ENCODE measurements around the gene TECTB.

Gene TECTB

DNA sequence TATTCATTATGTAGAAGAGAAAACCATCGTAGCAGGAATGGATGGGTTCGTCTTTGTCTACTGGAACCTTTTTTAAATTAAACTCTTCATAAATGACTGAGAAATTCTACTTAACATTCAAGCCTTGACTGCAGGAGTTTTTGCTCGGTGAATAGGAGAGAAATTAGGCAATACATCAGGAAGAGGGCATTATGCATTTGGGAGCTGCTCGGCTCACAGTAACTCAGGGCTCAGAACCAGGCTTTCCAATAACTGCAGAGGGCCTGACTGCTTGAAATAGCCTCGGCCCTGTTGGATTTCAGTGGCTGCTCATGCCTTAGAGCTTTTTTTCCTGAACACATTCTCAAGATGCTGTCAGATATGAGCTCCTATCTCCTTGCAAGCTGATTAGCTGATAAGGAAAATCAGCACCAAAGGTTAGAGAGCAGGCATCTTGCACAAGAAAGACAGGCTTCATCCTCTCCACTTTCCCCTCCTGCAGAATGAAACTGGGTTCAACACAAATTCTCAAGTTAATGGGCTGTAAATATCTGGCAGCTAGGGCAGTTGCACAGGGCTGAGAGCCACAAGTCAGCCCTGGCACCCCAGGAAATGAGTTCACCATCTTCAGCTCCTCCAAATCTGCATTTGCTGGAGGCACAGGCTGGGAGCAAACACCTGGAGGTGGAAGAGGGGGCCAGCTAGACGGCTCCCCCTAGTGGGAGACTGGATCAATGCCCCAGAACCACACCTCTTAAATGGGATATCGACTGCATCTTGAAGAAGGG, 24.3 kb downstream of the TECTB start:
- peak in 1 of 2 donors; percentile 7 for DNase-seq (ENCODE audit: extremely low read depth in 1 of 2, low read depth in 1 of 2)

DNA sequence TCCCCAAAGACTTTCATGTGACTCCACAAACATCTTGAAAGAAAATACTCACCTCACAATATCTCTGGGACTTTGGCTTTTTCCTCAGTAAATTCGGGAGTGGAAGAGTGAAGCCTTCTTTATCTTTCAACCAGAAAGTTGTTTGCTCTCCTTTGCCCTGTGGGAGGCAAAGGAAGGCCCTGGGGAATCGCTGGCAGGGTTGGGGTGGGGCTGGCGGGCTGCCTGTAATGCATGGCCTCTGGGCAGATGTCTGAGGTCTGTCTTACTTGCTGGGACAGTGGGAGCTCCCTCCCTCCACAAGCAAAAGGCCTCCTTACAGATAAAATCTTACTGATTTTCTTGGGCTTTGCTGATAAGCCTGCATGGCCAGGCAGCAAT, 24.9 kb downstream of the TECTB start:
- DNase-seq (ENCODE audit: extremely low read depth in 1 of 2, low read depth in 1 of 2) = no peak

DNA sequence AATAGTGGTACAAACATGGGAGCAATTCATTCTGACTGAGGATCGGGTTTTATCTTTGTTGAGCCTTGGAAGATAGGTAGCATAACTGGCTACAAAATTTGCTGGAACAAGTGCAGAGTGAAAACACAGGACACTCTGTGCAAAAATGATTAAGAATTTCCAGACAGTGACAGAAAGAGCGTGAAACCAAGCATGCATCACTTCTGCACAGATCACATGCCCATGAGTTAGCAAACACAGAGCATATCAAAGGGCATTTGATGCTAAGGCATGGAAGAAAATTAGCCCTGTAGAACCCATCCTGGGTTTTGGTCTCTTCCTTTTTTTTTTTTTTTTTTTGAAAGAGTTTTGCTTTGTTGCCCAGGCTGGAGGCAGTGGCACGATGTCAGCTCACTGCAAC, 28.3 kb downstream of the TECTB start:
- no peak for DNase-seq (ENCODE audit: extremely low read depth in 1 of 2, low read depth in 1 of 2)

DNA sequence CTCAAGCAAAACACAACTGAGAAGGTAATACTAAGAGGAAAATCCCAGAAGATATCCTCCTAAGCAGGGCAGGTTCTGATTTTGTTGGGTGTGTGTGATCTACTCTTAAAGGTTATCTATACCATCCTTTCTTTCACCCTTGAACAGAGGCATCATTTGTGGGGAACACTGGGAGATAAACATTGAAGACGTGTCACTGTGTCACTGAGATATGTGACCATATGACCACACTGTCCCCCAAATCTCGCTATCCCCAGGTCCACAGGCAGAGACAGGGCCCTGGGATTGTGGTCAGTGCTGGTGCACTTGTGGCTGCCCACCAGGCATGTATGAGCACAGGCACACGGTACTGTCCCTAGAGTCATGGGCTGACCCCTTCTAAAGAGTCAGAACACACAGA, 30.0 kb downstream of the TECTB start:
- DNase-seq (ENCODE audit: extremely low read depth in 1 of 2, low read depth in 1 of 2) = no peak

DNA sequence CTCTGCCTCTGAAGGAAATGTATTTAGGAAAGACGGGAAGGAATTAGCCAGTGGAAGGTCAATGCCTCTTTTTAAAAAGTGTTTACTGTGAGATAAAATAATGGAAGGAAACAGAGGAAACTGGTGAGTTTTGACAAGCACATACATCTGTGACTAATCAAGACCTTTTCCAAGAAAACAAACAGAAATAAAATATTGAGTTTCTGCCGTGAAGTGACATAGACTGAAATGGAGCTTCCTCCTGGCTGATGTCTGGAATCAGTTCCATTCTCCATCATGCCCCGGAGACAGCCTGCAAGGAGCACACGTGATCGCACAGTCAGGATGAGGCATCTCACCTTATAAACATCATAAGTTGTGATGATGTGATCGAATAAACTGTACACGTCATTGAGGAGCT, 30.7 kb downstream of the TECTB start:
- no peak for DNase-seq (ENCODE audit: extremely low read depth in 1 of 2, low read depth in 1 of 2)

GRCh38 chr10:112314822-112315474, 31.7 kb downstream of the TECTB start:
- peak; percentile 32 to 67 for DNase-seq (ENCODE audit: extremely low read depth in 1 of 2, low read depth in 1 of 2)

GRCh38 chr10:112327678-112328077, 44.5 kb downstream of the TECTB start:
- no peak for DNase-seq (ENCODE audit: extremely low read depth in 1 of 2, low read depth in 1 of 2)

GRCh38 chr10:112330162-112330561, 47.0 kb downstream of the TECTB start:
- no peak for DNase-seq (ENCODE audit: extremely low read depth in 1 of 2, low read depth in 1 of 2)

DNA sequence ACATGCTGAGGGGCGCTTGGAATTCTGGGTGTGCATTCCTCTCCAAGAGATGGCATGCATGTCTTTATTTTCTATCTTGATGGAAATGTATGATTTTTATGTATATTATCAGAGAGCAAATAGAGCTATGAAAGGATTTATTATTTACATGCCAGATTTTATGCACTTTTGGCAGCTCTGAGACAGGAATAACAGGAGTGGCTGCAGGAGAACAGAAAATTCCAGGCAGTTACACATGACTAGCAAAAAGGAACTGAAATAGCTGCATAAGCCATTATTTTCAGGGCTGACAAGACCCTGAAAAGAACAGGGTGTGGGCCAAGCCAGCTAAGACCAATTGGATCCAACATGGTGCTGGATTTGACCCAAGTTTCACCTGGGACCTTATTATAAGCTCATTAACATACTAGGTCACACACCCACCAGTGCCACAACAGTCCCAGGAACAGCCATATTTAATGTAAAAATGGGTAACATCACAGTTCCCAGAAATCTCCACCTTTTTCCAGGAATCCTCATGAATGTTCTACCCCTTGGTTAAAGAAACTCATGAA, 47.5 kb downstream of the TECTB start:
- DNase-seq (ENCODE audit: extremely low read depth in 1 of 2, low read depth in 1 of 2) = no peak

DNA sequence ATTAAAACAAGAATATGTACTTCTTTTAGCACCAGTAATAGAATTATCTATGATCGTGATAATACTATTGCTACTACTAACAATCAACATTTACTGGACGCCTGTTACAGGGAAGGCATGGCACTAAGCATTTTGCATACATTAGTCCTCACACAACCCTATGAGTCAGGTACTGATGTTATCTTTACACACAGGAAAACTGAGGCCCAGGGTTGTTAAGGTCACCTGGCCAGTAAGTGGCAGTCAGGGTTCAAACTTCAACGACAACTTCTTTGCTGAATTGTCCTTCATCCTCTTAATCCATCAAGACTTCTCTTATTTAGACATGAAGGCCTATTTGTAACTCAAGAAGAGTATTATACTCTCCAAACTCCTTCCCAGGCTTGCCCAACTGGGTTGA, 48.8 kb downstream of the TECTB start:
- no peak for DNase-seq (ENCODE audit: extremely low read depth in 1 of 2, low read depth in 1 of 2)

DNA sequence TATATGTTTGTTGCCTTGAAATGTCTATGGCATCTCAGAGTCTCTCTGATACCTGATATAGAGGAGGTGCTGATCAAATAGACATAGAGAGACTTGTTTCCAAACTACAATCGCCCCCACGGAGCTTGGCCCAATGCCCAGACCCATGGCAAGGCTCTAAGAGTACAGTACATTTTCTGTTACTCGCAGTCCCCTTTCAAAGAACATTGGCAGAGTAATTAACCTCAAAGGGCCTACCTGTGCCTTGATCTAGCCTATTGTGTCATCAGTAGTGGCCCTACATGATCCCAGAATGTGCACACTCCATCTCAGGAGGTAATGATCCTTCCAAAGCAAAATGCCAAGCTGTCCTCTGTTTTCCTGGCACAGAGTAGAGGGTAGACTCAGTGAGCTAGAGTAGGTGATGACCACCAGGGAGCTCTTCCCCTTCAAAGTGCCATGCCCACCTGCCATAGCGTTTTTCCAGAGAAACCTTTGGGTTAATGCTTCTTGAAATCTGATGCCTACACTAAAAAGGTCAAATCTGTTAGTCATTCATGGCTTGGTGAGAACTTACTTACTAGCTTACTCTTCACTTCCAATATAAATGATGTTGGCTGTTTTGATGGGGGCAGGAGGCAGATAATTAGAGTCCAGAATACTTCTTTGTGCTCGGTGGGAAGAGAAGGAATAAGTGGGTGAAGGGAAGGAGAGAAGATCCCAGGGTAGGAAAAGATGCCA, 49.5 kb downstream of the TECTB start:
- no peak for DNase-seq (ENCODE audit: extremely low read depth in 1 of 2, low read depth in 1 of 2)

GRCh38 chr10:112333452-112333851, 50.3 kb downstream of the TECTB start:
- no peak for DNase-seq (ENCODE audit: extremely low read depth in 1 of 2, low read depth in 1 of 2)

DNA sequence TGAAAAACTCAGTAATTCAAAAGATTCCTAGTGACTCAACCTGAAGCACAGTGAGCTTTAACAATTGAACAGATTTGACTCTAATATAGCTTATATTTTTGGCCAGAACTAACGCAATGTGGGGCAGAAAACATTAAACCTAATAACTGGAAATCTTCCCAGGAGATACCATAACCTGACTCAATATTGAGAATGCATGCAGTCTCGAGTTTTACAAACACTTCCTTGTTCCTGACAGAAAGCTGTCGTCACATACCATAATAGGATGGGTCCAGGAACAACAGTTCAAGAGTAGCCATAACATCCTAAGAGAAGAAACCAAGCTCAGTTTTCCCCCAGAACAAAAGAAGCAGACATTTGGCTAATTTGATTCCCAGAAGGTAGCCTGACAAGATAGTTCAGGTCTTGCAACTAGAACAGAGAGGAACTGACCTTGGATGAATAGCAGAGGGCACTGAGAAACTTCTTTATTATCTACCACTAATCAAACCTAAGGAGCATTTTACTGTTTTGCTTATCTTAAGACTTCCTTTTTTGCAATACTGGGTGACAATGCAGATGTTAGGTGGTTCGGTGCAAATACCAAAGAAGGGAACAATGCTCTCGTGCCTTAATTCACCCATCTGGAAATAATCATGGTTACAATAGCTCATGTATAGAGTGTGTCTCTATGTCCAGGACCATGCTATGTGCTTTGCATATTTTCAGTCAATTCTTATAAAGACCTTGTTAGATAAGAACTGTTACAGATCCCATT, 52.1 kb downstream of the TECTB start:
- DNase-seq (ENCODE audit: extremely low read depth in 1 of 2, low read depth in 1 of 2) = no peak

- no peak for DNase-seq (ENCODE audit: extremely low read depth in 1 of 2, low read depth in 1 of 2)
These were observed 52.7 kb downstream of the TECTB start for GRCh38 chr10:112335868-112336265.

DNA sequence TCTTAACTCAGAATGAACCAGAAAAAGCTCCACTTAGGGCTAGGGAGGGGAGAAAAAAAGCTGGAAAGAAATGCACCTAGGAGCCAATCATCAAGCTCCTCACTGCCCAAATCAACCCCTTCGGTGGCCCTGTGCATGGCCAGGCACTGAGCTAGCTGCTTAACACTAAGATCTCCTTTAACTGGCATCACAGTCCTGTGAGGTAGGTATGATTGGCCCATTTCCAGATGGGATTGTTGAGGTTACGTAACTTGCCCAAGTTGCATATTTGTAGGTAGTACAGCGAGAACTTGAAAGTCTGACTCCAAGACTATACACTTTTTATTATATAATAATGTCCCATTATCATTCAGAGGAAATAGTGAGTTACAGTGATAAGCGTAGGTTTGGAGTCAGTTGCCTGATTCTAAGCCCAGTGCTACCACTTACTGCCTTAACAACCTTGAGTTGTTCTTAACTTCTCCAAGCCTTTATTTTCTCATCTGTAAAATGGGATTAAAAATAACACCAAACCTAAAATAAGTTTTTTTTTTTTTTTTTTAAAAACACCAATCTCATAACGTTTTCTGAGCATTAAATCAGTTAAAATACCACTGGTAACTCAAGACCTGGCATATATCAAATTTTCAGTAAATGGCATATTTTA, 53.5 kb downstream of the TECTB start:
- DNase-seq (ENCODE audit: extremely low read depth in 1 of 2, low read depth in 1 of 2) = no peak

DNA sequence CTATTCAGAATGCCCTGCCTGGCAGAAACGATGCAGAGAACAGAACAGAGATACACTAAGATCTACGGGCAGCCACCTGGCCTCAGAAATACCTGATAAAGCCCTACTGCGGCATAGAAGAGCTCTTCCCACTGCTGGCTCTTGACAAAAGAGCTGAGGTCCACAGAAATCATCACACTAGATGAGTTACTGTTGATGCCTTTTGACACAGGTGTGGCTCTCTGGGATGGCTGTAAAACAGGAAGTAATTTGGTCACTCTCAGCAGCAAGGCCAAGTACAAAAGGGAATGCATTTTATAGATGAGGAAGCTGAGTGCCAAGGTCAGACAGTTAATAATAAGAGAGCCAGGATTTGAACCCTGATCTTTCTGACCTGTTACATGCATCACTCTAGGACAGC, 55.8 kb downstream of the TECTB start:
- no peak for DNase-seq (ENCODE audit: extremely low read depth in 1 of 2, low read depth in 1 of 2)

DNA sequence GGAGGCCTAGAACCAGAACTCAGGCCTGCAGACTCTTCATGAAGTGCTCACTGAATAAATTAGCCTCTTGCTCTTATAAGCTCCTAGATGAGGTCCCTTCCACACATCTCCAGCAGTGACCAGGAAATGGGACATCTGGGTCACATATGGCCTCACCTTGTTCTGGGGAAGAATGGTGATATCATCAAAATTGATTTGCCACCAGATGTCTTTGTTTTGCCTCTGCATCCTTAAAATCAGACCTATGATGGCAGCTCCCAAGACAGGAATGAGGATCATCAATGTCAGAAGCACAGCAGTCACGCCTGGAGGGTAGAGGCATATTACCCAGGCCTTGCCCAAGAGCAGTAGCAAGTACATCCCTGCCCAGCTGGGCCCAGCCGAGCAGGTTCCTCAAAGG, 57.4 kb downstream of the TECTB start:
- DNase-seq (ENCODE audit: extremely low read depth in 1 of 2, low read depth in 1 of 2) = no peak

- no peak for DNase-seq (ENCODE audit: extremely low read depth in 1 of 2, low read depth in 1 of 2)
These were observed 60.0 kb downstream of the TECTB start for GRCh38 chr10:112343056-112343806.

DNA sequence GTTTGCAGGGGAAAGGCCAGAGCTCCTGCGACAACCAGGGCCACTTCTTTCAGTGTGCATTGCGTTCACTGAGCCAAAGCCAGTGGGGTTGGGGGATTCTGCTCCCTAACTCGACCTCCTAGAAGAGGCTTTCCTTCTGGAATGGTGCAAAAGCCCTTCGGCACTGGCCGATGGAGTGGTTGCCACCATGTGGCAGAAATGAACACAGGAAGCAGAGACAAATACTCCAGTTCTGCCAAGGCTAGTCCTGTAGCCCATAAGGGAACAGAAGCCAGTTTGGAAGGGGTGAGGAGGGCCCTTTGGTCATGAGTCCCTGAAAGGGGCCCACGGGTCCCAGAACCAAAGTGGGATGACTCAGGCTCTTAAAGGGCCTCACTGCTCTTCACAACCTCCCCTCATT, 61.1 kb downstream of the TECTB start:
- no peak for DNase-seq (ENCODE audit: extremely low read depth in 1 of 2, low read depth in 1 of 2)

GRCh38 chr10:112345202-112345601, 62.0 kb downstream of the TECTB start:
- no peak for DNase-seq (ENCODE audit: extremely low read depth in 1 of 2, low read depth in 1 of 2)

All from activated CD8-positive, alpha-beta memory T cell treated with anti-CD3 and anti-CD28 coated beads for 1 hour (primary cell).